Stimulated activated CD8-positive, alpha-beta memory T cell treated with anti-CD3 and anti-CD28 coated beads, Interleukin-4, amount 100 ng/mL, for 24 hours (primary cell): ENCODE data around the gene MPP3.
"Not testable (repeated sequence)": the region's sequence is repeated elsewhere in the genome, so short reads cannot be mapped to it uniquely, and the experiment has no call there.

ENCODE experiments used
- DNase-seq: peaks from one replicate; pipeline ENCODE4 v3.0.0-alpha.2; 2020; ENCODE audit warnings: low read depth

The MPP3 gene

GRCh38 chr17:43861960-43862359 is 29.0 kb upstream of the MPP3 start:
- no peak for DNase-seq

DNA sequence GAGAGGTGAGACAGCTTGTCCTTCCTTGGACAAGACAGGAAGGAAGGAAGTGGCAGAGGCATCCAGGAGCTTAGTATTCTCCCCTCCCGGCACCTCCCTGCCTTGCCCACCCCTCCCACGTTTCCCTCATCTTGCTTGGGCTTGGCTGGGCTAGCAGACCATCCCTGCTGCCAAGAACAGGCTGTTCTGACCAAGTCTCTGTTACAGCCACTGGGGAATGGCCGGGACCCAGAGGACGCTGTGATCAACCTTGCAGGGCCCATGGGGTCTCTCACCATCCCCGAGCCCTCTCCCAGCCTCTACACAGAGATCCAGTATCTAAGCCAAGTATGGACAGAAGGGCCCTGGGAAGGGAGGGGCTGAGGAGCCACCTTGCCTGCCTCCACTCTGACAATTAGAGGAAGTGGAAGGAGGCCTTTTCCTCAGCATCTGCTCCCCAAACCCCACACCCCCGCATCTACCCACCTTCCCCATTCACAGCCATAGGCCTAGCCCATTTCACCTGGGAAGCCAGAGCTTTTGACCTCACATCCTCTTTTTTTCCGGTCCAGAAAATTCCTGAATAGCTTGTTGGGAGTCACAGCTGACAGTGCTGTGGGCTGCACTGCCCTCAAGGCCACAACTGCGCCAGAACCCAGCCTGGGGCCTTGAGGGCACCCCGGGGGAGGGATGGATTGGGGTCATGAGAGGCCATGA is 28.1 kb upstream of the MPP3 start:
- DNase-seq = no peak

GRCh38 chr17:43860077-43860725 is 27.3 kb upstream of the MPP3 start:
- no peak for DNase-seq

- DNase-seq = no peak
Observed at GRCh38 chr17:43857957-43858600, 25.1 kb upstream of the MPP3 start.

DNA sequence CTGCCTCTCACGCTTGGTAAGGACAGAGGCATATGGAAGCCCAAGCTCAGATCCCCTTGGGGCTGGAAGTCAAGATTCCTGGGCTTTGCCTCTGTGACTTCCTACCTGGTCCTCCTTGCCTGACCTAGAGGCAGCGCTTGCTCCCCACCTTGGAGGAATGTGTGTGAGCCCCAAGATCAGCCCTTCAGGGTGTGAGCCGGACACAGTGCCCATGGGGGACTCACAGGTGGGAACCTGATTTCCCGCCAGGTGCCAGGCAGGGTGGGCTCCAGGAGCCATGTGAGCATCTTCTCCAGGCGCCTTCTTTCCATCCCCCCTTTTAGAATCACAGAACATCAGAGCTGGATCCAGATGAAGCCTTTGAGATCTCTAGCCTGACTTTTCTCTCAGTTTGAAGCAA is 24.2 kb upstream of the MPP3 start:
- DNase-seq = no peak

- DNase-seq = no peak
Observed at GRCh38 chr17:43856141-43856540, 23.2 kb upstream of the MPP3 start.

GRCh38 chr17:43855061-43855460 is 22.1 kb upstream of the MPP3 start:
- no peak for DNase-seq

- no peak for DNase-seq
Observed at GRCh38 chr17:43854498-43854897, 21.6 kb upstream of the MPP3 start.

DNA sequence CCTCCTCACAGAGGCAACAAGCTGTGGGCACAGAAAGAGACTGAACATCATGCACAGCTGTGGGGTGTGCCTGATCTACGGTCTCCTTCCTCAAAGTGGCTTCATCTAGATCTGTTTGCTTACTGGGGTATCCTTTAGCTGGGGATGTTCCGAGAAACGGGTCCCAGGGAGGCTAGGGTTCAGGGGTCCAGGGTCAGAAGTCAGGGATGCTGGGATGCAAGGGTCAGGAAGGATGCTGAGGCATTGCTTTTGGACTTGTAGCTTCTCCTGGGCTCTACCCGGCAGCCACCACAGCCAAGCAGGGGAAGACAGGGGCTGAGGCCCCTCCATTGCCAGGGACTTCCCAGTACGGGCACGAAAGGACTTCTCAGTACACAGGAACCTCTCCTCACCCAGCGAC is 20.6 kb upstream of the MPP3 start:
- DNase-seq = no peak

DNA sequence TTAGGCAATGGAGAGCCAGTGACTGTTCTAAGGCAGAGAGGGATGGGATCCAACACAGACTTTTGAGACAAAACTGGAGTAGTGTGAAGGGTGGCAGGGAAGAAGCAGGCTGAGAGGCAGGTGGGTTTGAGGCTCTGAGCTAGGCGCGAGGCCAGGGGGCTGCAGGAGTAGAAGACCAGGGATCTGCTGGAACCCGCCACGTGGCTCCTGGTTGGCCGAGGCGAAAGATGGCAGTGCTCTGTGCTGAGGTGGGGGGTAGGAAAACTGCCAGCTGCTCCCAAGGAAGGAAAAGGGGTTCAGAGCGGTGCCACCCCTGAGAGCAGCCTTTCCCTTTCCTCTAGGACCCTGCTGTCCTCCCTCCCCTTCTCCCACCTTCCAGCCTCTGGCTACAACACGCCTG is 19.6 kb upstream of the MPP3 start:
- DNase-seq = no peak

DNA sequence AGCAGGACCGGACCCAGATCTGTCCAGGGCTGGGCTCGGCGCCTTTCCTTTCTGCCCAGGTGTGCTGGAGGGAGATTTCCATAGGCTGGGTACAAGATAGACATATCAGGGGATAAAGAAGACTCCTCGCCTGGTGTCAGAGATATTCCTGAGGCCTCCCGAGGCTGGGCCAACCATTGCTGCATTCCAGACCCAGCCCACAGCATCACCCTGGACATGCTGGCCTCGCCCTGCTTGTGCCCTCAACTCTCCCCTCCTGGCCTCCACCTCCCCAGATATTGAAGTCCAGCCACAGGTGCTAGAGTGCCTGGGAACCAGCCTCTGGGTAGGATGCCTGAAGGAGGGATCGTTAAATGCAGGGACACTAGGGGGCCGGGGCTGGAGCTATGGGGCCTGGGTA is 16.2 kb upstream of the MPP3 start:
- no peak for DNase-seq

DNA sequence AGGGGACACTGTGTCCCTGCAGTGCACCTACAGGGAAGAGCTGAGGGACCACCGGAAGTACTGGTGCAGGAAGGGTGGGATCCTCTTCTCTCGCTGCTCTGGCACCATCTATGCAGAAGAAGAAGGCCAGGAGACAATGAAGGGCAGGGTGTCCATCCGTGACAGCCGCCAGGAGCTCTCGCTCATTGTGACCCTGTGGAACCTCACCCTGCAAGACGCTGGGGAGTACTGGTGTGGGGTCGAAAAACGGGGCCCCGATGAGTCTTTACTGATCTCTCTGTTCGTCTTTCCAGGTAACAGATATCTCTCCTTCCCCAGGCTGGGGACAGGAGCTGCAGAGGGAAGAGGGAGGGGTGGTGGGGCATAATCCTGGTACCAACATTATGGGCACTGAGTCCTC is 15.7 kb upstream of the MPP3 start:
- no peak for DNase-seq

- no peak for DNase-seq
Observed at GRCh38 chr17:43846963-43847371, 14.0 kb upstream of the MPP3 start, which contains the start of gene CD300LG. Gene CD300LG, plus strand, starts transcription at chr17:43847176. Its CDS starts 41 bp downstream, at chr17:43847217.

DNA sequence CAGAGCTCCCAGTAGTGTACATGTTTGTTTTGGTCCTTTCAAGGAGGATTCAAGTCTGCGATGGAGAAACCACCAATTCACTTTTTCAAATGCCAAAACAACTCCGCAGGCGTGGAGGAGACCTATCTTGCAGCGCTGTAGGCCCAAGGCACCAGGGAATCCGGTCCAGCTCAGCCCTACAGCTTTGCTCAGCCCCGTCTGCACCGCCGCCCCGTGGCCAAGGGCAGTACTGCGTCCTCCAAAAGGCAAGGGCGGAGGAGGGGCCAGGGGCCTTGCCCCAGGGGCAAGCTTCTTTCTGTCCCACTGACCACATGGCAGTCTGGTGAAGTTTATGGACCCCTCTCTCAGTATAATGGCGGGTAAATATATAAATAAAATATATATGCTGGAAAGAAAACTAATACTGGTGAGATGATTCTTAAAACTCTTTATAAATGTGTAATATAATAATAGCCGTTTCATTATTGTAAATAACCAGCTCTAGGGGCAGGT is 13.3 kb upstream of the MPP3 start:
- DNase-seq = peak; percentile 72

GRCh38 chr17:43845766-43846165 is 12.8 kb upstream of the MPP3 start:
- no peak for DNase-seq

DNA sequence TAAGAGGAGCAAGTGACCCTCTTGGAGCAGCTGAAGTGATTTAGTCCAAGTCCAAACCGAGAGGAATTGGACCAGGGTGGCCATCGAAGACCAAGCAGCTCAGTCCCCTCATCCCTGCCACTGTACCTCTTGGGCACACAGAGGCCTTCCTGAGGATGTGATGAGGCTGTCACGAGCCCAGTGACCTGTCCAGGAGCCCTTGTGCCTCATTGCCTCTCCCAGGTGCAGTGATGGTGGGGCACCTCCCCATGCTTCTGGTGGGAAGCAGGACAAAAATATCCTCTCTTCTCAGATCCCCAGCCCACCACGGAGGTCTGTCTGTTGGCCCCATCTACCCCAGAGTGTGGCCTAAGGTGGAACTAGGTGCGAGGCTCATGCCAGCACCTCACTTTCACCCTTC is 11.3 kb upstream of the MPP3 start:
- no peak for DNase-seq

DNA sequence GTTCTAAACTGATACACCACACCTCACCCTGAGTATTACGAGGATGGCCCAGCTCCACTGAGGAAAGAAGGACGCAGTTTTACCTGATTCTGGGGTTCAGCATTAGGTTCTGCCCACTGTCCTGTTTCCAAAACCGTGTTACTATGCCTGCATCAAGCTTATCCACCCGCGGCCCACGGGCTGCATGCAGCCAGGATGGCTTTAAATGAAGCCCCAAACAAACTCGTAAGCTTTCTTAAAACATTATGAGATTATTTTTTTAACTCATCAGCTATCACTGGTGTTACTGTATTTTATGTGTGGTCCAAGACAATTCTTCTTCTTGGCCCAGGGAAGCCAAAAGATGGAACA is 10.0 kb upstream of the MPP3 start:
- DNase-seq = no peak

GRCh38 chr17:43842091-43842974 is 9.4 kb upstream of the MPP3 start:
- DNase-seq = not testable (repeated sequence)

- no peak for DNase-seq
Observed at GRCh38 chr17:43841282-43841681, 8.3 kb upstream of the MPP3 start.

DNA sequence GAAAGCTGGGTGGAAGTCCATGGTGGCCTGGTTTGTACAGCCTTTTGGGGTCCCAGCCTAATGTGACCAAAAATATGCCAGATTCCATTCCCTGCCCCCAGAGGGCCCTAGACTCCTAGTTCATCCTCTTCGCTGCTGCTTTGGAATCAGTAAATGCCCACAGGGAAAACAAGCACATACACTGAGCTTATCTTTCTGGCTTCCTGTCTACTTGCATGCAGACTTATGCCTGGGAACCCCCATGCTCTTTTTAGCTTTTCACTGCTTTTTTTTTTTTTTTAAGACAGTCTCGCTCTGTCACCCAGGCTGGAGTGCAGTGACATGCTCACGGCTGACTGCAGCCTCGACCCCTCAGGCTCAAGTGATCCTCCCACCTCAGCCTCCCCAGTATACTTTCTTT is 7.9 kb upstream of the MPP3 start:
- no peak for DNase-seq

- no peak for DNase-seq
Observed at GRCh38 chr17:43839670-43840108, 6.7 kb upstream of the MPP3 start.

DNA sequence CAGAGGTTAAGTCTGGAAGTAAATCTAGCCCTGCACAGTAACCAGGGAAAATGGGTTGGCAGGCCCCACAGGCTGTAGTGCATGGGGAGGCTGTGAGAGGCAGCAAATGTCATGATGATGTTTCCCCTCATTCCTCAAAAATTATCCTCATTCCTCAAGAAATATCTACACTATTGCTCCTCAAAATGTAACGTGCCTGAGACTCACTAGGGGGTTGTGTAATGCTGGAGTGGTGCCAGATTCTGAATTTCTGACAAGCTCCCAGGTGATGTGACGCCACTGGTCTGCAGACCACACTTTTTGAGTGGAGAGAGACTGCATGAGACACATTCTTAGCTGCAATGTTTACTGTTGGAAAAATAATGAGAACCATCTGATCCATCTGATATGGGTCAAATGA is 1.2 kb upstream of the MPP3 start:
- DNase-seq = no peak
